ENCODE results near the gene SLC1A4. TPM values are rescaled to one million over a fixed set of nuclear protein-coding genes. Genes with fewer than 3 reads are reported as not detected.

Gene SLC1A4
- polyA plus RNA-seq, 1 of the 3 experiments (the other 2 are of a cell fraction), result 4.4 TPM

GRCh38 chr2:64952096-64952495, 37.1 kb upstream of the SLC1A4 start:
- Histone ChIP-seq H3K27me3 (ENCODE audit: insufficient read depth) (no peaks in the 10 kb centered on the region), H3K9me3 (no peaks in the 10 kb centered on the region), H3K79me2 (ENCODE audit: insufficient read depth) (no peaks in the 10 kb centered on the region), H3K4me1 (ENCODE audit: control insufficient read depth in 1 of 2, insufficient read depth in 2 of 2, low read depth in 1 of 2, low read length in 1 of 2) (no peaks in the 10 kb centered on the region), H3K9ac (no peak overlapping the region), H4K20me1 (ENCODE audit: insufficient read depth) (no peaks in the 10 kb centered on the region), H3K36me3 (replicated peaks in 1 of 2; ENCODE audit: control insufficient read depth in 1 of 2, insufficient read depth in 2 of 2, low read length in 1 of 2) (no peaks in the 10 kb centered on the region), H3K27ac (ENCODE audit: low read depth in 2 of 2, low read length in 1 of 2) (no peak overlapping the region), H3K4me2 (no peak overlapping the region), H3K9me2 (no peaks in the 10 kb centered on the region), H3K4me3 (ENCODE audit: low read depth in 2 of 2, low read length in 1 of 2) (no peak overlapping the region), H2AFZ (ENCODE audit: low read depth) (no peak overlapping the region), H3F3A (replicated peaks; ENCODE audit: insufficient read depth) (no peaks in the 10 kb centered on the region)
- POLR2A ChIA-PET, result no interaction called here
- no peak for DNase-seq
- TF ChIP-seq SMC3 (IDR thresholded peaks at IDR 0.05; ENCODE audit: low read depth, low read length) (no peak), NFIC (IDR thresholded peaks at IDR 0.05; ENCODE audit: borderline replicate concordance) (no peak), YY1 (IDR thresholded peaks at IDR 0.05; ENCODE audit: low read depth) (no peak), SIN3A (IDR thresholded peaks at IDR 0.05; ENCODE audit: borderline replicate concordance, low read depth, low read length) (no peak)
- CTCF ChIA-PET, result interaction anchor here (1.1 kb wide), 1 partner anchor 11 kb away, joined by 4 read pairs; no protein-coding TSS in a partner anchor
- 90% methylated on average over 6 of the region's 6 CpGs for WGBS (ENCODE audit: low lambda C conversion rate)

- 73% methylated on average over 15 of the region's 15 CpGs for WGBS (ENCODE audit: low lambda C conversion rate)
- Histone ChIP-seq H3K9me3 (no peaks in the 10 kb centered on the region), H3K4me2 (no peak overlapping the region), H3K36me3 (replicated peaks in 1 of 2; ENCODE audit: control insufficient read depth in 1 of 2, insufficient read depth in 2 of 2, low read length in 1 of 2) (no peaks in the 10 kb centered on the region), H3K4me3 (ENCODE audit: low read depth in 2 of 2, low read length in 1 of 2) (no peak overlapping the region), H3F3A (replicated peaks; ENCODE audit: insufficient read depth) (no peaks in the 10 kb centered on the region), H3K9me2 (no peaks in the 10 kb centered on the region), H3K27ac (ENCODE audit: low read depth in 2 of 2, low read length in 1 of 2) (no peak overlapping the region), H3K4me1 (ENCODE audit: control insufficient read depth in 1 of 2, insufficient read depth in 2 of 2, low read depth in 1 of 2, low read length in 1 of 2) (no peaks in the 10 kb centered on the region), H3K27me3 (ENCODE audit: insufficient read depth) (no peaks in the 10 kb centered on the region), H3K9ac (no peak overlapping the region), H4K20me1 (ENCODE audit: insufficient read depth) (no peaks in the 10 kb centered on the region), H2AFZ (ENCODE audit: low read depth) (no peak overlapping the region), H3K79me2 (ENCODE audit: insufficient read depth) (no peaks in the 10 kb centered on the region)
- TF ChIP-seq JUND (IDR thresholded peaks at IDR 0.05) (0 out of 2 replicates have a peak, but pooled peaks have one; percentile 11), FOSL2 (IDR thresholded peaks at IDR 0.05; ENCODE audit: borderline replicate concordance, low read depth) (peak; percentile 46; the same call in 1 of the 2 replicates), ELF1 (IDR thresholded peaks at IDR 0.05) (no peak)
- POLR2A ChIA-PET, result no interaction called here
- DNase-seq, result no peak
- CTCF ChIA-PET, result interaction anchor here (1.1 to 1.6 kb wide), 2 partner anchors 12 to 35 kb away, joined by 4 to 5 read pairs; no protein-coding TSS in a partner anchor
Measured at GRCh38 chr2:64952511-64953482, 36.4 kb upstream of the SLC1A4 start.

- Histone ChIP-seq H3K27me3 (ENCODE audit: insufficient read depth) (no peaks in the 10 kb centered on the region), H3K9me2 (no peaks in the 10 kb centered on the region), H4K20me1 (ENCODE audit: insufficient read depth) (no peaks in the 10 kb centered on the region), H3K4me1 (ENCODE audit: control insufficient read depth in 1 of 2, insufficient read depth in 2 of 2, low read depth in 1 of 2, low read length in 1 of 2) (peaks cover 0 to 7% of the 10 kb centered on the region in 2 experiments; a peak in 1 of 4 replicates), H3F3A (replicated peaks; ENCODE audit: insufficient read depth) (no peaks in the 10 kb centered on the region), H3K27ac (ENCODE audit: low read depth in 2 of 2, low read length in 1 of 2) (no peak overlapping the region), H3K9ac (no peak overlapping the region), H3K4me3 (ENCODE audit: low read depth in 2 of 2, low read length in 1 of 2) (no peak overlapping the region), H3K36me3 (replicated peaks in 1 of 2; ENCODE audit: control insufficient read depth in 1 of 2, insufficient read depth in 2 of 2, low read length in 1 of 2) (no peaks in the 10 kb centered on the region), H2AFZ (ENCODE audit: low read depth) (no peak overlapping the region), H3K79me2 (ENCODE audit: insufficient read depth) (no peaks in the 10 kb centered on the region), H3K4me2 (no peak overlapping the region), H3K9me3 (no peaks in the 10 kb centered on the region)
- TF ChIP-seq MAX (IDR thresholded peaks at IDR 0.05; ENCODE audit: low read depth), result no peak
- peak; percentile 42; the same call in 1 of the 2 replicates for TF ChIP-seq USF1 (IDR thresholded peaks at IDR 0.05; ENCODE audit: borderline replicate concordance, low read depth)
- TF ChIP-seq SIN3A (IDR thresholded peaks at IDR 0.05; ENCODE audit: borderline replicate concordance, low read depth, low read length), result no peak
- TF ChIP-seq FOXM1 (IDR thresholded peaks at IDR 0.05; ENCODE audit: low read depth), result no peak
- TF ChIP-seq FOXJ3 (CRISPR knock-in tag; IDR thresholded peaks at IDR 0.05), result no peak
- CTCF ChIA-PET, result interaction anchor here (0.8 to 1.7 kb wide), 4 partner anchors 9 to 38 kb away, joined by 3 to 4 read pairs (median 4); no protein-coding TSS in a partner anchor
- DNase-seq, result no peak
- POLR2A ChIA-PET, result interaction anchor here (0.5 kb wide), 1 partner anchor 229 kb away, joined by 3 read pairs; no protein-coding TSS in a partner anchor
- WGBS (ENCODE audit: low lambda C conversion rate), result 47% methylated on average over 2 of the region's 2 CpGs
Measured at GRCh38 chr2:64955467-64955866, 33.7 kb upstream of the SLC1A4 start.

Measured in SK-N-SH (cell line).